ENCODE data around the gene SRF. TPM values are rescaled to one million over a fixed set of nuclear protein-coding genes. Genes with fewer than 3 reads are reported as not detected.
A peak's percentile ranks its signal among the peaks of the same experiment; 100 is the strongest.

The SRF gene
- total RNA-seq, 1 experiment from 2014 or later: 46.2 TPM

GRCh38 chr6:43181942-43182860, 11.1 kb downstream of the SRF start, which contains the start of gene CUL9 (continued):
- TF ChIP-seq ZSCAN18 (CRISPR knock-in tag; IDR thresholded peaks at IDR 0.05) (no peak), RELA (CRISPR knock-in tag; IDR thresholded peaks at IDR 0.05; ENCODE audit: borderline replicate concordance) (no peak), AFF4 (CRISPR knock-in tag; IDR thresholded peaks at IDR 0.05; ENCODE audit: borderline replicate concordance) (no peak), JUN (CRISPR knock-in tag; IDR thresholded peaks at IDR 0.05) (no peak), GTF2I (CRISPR knock-in tag; conservative IDR thresholded peaks at IDR 0.05) (no peak), NFE2L1 (CRISPR knock-in tag; IDR thresholded peaks at IDR 0.05) (no peak), ESRRA (CRISPR knock-in tag; IDR thresholded peaks at IDR 0.05; ENCODE audit: borderline replicate concordance) (no peak), ZBTB21 (CRISPR knock-in tag; IDR thresholded peaks at IDR 0.05; ENCODE audit: borderline replicate concordance) (no peak), ZNF138 (CRISPR knock-in tag; conservative IDR thresholded peaks at IDR 0.05) (no peak), EMX1 (CRISPR knock-in tag; IDR thresholded peaks at IDR 0.05) (peak; percentile 66), ZNF281 (CRISPR knock-in tag; IDR thresholded peaks at IDR 0.05) (peak; percentile 60; the same call in 1 of the 2 replicates), ZNF317 (CRISPR knock-in tag; IDR thresholded peaks at IDR 0.05; ENCODE audit: borderline replicate concordance, low read depth) (no peak), ZNF425 (CRISPR knock-in tag; conservative IDR thresholded peaks at IDR 0.05) (no peak), IRF2 (CRISPR knock-in tag; IDR thresholded peaks at IDR 0.05; ENCODE audit: borderline replicate concordance, low read depth) (no peak), ZMAT4 (CRISPR knock-in tag; IDR thresholded peaks at IDR 0.05) (no peak), NR3C1 (CRISPR knock-in tag; conservative IDR thresholded peaks at IDR 0.05; ENCODE audit: low read depth) (no peak), ZNF512 (CRISPR knock-in tag; IDR thresholded peaks at IDR 0.05; ENCODE audit: borderline replicate concordance) (no peak), NR2C2 (CRISPR knock-in tag; IDR thresholded peaks at IDR 0.05) (0 out of 2 replicates have a peak, but pooled peaks have one; percentile 25), ZNF396 (CRISPR knock-in tag; IDR thresholded peaks at IDR 0.05; ENCODE audit: borderline replicate concordance) (no peak), MYBL2 (CRISPR knock-in tag; IDR thresholded peaks at IDR 0.05) (no peak; the same call in 1 of the 2 replicates), ELF4 (CRISPR knock-in tag; IDR thresholded peaks at IDR 0.05; ENCODE audit: low read depth) (no peak)
- TF ChIP-seq, protein P1, sequence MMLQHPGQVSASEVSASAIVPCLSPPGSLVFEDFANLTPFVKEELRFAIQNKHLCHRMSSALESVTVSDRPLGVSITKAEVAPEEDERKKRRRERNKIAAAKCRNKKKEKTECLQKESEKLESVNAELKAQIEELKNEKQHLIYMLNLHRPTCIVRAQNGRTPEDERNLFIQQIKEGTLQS (CRISPR knock-in tag; conservative IDR thresholded peaks at IDR 0.05): no peak
- TF ChIP-seq, protein P2, sequence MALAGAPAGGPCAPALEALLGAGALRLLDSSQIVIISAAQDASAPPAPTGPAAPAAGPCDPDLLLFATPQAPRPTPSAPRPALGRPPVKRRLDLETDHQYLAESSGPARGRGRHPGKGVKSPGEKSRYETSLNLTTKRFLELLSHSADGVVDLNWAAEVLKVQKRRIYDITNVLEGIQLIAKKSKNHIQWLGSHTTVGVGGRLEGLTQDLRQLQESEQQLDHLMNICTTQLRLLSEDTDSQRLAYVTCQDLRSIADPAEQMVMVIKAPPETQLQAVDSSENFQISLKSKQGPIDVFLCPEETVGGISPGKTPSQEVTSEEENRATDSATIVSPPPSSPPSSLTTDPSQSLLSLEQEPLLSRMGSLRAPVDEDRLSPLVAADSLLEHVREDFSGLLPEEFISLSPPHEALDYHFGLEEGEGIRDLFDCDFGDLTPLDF (CRISPR knock-in tag; IDR thresholded peaks at IDR 0.05): peak; percentile 80; the same call in 1 of the 2 replicates

All from WTC11 (cell line).